ENCODE data around the gene SSX1. TPM values are rescaled to one million over a fixed set of nuclear protein-coding genes. Genes with fewer than 3 reads are reported as not detected.
"Not testable (repeated sequence)": the region's sequence is repeated elsewhere in the genome, so short reads cannot be mapped to it uniquely, and the experiment has no call there.

Gene SSX1, protein sequence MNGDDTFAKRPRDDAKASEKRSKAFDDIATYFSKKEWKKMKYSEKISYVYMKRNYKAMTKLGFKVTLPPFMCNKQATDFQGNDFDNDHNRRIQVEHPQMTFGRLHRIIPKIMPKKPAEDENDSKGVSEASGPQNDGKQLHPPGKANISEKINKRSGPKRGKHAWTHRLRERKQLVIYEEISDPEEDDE
- total RNA-seq, result not detected

DNA sequence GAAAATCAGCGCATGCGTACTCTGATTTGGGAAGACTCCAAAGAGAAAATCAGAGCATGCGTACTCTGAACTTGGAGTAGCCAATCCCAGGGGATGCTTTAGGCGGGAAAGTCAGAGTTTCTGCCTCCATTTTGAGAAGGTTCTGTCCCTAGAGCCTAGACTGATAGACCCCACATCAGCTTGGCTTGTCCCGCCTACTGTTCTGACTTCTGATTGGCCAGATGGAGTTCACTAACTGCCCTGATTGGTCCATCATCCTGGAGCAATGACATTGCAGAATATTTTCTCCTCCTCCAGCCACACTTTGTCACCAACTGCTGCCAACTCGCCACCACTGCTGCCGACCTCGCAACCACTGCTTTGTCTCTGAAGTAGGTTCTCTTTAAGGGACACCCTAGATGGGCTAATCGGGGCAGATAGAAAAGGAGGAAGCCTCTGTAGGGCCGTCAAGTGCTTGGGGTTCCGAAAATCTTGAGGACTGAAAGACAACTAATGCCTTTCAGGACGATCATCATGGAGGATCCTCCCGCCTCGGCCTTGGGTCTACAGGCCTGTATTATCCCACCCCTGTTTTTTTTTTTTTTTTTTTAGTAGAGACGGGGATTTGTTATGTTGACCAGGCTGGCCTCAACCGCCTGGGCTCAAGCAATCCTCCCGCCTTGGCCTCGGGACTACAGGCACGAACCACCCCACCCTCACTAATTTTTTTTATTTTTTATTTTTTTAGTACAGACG is at the start of gene SSX1:
SSX1 (plus strand) TSS at position 331 of the 735 bp plus-strand sequence. CDS start 1,850 bp downstream, outside the sequence.
- POLR2A ChIA-PET; ATAC-seq (ENCODE audit: low read depth); H3K4me1 Mint-ChIP-seq; H3K27me3 Mint-ChIP-seq; H3K36me3 Mint-ChIP-seq; H3K27ac Mint-ChIP-seq; H3K4me3 Mint-ChIP-seq; H3K9me3 Mint-ChIP-seq; DNase-seq: not testable (repeated sequence)

DNA sequence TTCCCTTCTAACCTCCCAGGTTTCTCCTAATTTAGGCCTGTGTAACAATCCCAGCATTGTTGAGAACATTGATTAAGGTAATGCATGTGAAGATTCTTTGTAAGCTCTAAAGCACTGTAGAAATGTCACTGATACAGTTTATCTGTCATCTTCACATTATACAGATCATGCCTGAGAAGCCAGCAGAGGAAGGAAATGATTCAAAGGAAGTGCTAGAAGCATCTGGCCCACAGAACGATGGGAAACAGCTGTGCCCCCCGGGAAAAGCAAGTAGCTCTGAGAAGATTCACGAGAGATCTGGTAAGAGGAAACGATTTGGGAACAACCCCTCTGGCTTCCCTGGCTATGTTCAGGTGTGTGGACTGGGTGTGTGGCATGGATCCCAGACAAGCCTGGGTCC is 40.9 kb upstream of the SSX1 start:
- H3K4me1 Mint-ChIP-seq; ATAC-seq (ENCODE audit: low read depth); H3K27me3 Mint-ChIP-seq; H3K27ac Mint-ChIP-seq; H3K4me3 Mint-ChIP-seq; DNase-seq; H3K9me3 Mint-ChIP-seq; POLR2A ChIA-PET; H3K36me3 Mint-ChIP-seq: not testable (repeated sequence)

DNA sequence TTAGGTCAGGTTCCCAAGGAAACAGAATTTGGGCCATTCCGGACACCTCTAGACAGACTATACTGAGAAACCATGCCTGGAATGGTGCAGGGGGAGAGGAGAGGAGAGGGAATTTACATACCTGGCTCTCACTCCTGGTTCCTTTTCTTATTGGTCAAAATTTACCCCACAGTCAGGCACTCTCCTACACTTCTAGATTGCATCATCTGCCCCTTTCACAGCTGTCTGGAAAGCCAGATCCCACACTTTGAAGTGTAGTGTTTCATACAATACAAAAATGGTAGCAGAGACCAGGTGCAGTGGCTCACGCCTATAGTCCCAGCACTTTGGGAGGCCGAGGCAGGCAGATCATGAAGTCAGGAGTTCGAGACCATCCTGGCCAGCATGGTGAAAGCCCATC is 31.0 kb upstream of the SSX1 start:
- H3K4me1 Mint-ChIP-seq; POLR2A ChIA-PET; H3K4me3 Mint-ChIP-seq; H3K36me3 Mint-ChIP-seq; ATAC-seq (ENCODE audit: low read depth); H3K27me3 Mint-ChIP-seq; H3K27ac Mint-ChIP-seq; H3K9me3 Mint-ChIP-seq; DNase-seq: not testable (repeated sequence)

DNA sequence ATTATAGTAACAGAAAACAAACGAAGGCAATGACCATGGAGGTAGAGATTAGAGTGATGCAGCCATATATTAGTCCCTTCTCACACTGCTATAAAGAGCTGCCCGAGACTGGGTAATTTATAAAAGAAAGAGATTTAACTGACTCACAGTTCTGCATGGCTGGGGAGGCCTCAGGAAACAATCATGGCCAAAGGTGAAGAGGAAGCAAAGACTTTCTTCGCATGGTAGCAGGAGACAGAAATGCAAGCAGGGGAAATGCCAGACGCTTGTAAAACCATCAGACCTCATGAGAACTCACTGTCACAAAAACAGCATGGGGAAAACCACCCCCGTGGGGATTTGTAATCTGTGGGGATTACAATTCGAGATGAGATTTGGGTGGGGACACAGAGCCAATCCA is 2.2 kb upstream of the SSX1 start:
- not testable (repeated sequence) for ATAC-seq (ENCODE audit: low read depth)

DNA sequence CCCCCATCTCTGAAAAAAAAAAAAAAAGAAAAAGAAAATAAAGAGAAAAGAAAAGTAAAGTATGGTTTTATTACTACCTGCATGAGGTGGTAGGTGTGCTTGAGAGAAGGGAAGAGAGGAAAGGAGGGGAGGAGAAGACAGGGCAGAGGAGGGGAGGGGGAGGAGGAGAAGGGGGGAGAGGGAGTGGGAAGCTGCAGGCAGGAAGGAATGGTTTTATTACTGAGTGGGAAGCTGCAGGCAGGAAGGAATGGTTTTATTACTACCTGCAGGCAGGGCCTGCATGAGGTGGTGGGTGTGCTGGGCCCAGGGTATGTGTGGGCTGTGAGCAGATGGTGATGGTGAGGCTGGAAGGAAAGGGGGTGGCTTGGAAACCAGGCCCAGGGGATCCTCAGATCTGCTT is 19.2 kb downstream of the SSX1 start:
- ATAC-seq (ENCODE audit: low read depth); H3K4me3 Mint-ChIP-seq; H3K27ac Mint-ChIP-seq; POLR2A ChIA-PET; H3K27me3 Mint-ChIP-seq; DNase-seq; H3K4me1 Mint-ChIP-seq; H3K9me3 Mint-ChIP-seq; H3K36me3 Mint-ChIP-seq: not testable (repeated sequence)

More for the DNA sequence above, 2.2 kb upstream of the SSX1 start:
- H3K9me3 Mint-ChIP-seq, H3K27ac Mint-ChIP-seq, POLR2A ChIA-PET, H3K27me3 Mint-ChIP-seq, H3K36me3 Mint-ChIP-seq, DNase-seq, H3K4me3 Mint-ChIP-seq, H3K4me1 Mint-ChIP-seq: not testable (repeated sequence)

DNA sequence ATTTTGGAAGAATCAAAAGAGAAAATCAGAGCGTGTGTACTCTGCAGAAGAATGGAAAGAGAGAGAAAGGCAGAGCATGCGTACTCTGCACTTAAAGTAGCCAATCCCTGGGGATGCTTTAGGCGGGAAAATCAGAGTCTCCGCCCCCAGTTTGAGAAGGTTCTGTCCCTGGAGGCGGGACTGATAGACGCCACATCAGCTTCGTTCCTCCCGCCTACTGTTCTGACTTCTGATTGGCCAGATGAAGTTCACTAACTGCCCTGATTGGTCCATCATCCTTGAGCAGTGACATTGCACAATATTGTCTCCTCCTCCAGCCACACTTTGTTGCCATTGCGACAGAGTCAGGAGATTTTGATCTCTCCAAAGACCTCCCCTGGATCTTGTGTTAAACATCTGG is 23.8 kb downstream of the SSX1 start:
- Mint-ChIP-seq H3K27me3 (no peaks in the 10 kb centered on the region), H3K4me1 (no peaks in the 10 kb centered on the region), H3K36me3 (no peaks in the 10 kb centered on the region), H3K4me3 (no peak overlapping the region), H3K9me3 (no peaks in the 10 kb centered on the region), H3K27ac (no peak overlapping the region)
- ATAC-seq (ENCODE audit: low read depth) (no peak), DNase-seq (no peak)
- POLR2A ChIA-PET, result no interaction called here

DNA sequence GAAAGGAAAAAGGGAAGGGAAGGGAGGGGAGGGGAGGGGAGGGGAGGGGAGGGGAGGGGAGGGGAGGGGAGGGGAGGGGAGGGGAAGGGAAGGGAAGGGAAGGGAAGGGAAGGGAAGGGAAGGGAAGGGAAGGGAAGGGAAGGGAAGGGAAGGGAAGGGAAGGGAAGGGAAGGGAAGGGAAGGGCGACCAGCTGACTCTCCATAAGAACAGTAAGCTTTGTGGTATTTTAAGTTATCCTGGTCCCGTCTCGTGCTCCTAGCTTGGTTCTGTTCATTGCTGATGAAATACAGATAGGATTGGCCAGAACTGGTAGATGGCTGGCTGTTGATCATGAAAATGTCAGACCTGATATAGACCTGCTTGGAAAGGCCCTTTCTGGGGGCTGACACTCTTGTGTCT is 25.5 kb downstream of the SSX1 start:
- H3K27me3 Mint-ChIP-seq; DNase-seq; ATAC-seq (ENCODE audit: low read depth); POLR2A ChIA-PET; H3K4me3 Mint-ChIP-seq; H3K9me3 Mint-ChIP-seq; H3K36me3 Mint-ChIP-seq; H3K4me1 Mint-ChIP-seq; H3K27ac Mint-ChIP-seq: not testable (repeated sequence)

DNA sequence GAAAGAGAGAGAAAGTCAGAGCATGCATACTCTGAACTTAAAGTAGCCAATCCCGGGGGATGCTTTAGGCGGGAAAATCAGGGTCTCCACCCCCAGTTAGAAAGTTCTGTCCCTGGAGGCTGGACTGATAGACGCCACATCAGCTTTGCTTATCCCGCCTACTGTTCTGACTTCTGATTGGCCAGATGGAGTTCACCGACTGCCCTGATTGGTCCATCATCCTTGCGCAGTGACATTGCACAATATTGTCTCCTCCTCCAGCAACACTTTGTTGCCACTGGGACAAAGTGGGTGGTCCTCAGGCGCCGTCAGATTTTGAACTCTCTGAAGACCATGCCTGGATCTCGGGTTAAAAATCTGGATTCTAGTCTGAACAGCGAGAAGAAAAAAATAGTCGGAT is 51.0 kb downstream of the SSX1 start:
- POLR2A ChIA-PET, result no interaction called here
- no peak overlapping the region for H3K4me3 Mint-ChIP-seq

DNA sequence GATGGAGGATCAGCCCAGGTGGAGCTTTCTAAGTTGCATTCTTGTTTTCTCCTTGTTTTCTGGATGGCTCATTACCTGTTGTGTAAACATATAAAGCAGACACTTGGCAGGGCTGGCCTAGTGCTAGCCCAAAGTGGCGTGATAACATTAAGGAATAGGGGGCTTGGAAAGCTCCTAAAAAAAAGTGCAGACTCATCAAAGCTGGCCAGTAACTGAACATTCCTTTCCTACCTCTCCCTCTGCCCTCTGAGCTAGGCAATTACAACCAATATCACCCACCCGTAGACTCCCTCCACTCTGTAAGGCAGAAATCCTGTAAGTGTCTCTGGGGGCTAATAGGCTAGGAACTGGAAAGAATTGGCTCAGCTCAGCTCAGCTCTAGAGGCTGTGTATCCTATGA is 58.8 kb downstream of the SSX1 start:
- POLR2A ChIA-PET, H3K9me3 Mint-ChIP-seq, H3K27me3 Mint-ChIP-seq: not testable (repeated sequence)

More for the DNA sequence above, 51.0 kb downstream of the SSX1 start:
- H3K4me1 Mint-ChIP-seq, result no peaks in the 10 kb centered on the region
- DNase-seq, result no peak
- no peaks in the 10 kb centered on the region for H3K9me3 Mint-ChIP-seq
- no peak for ATAC-seq (ENCODE audit: low read depth)
- H3K27me3 Mint-ChIP-seq, result peaks cover 4% of the 10 kb centered on the region
- no peak overlapping the region for H3K27ac Mint-ChIP-seq
- no peaks in the 10 kb centered on the region for H3K36me3 Mint-ChIP-seq

More for the DNA sequence above, 58.8 kb downstream of the SSX1 start:
- not testable (repeated sequence) for ATAC-seq (ENCODE audit: low read depth); H3K36me3 Mint-ChIP-seq; H3K4me1 Mint-ChIP-seq; DNase-seq; H3K4me3 Mint-ChIP-seq; H3K27ac Mint-ChIP-seq

Other genes with a start within 250 kb of the SSX1 start
- not detected for gene SPACA5, start 248.4 kb upstream of the SSX1 start, total RNA-seq
- 1 to 10 TPM; 3.7 to 3.8 TPM for gene ZNF630, start 183.8 kb upstream of the SSX1 start, total RNA-seq
- gene SPACA5B, start 124.8 kb upstream of the SSX1 start, total RNA-seq, result not detected
- not detected for gene SSX5, start 58.6 kb upstream of the SSX1 start, total RNA-seq
- gene SSX3, start 101.3 kb downstream of the SSX1 start, total RNA-seq, result not detected
- not detected for gene SSX4, start 128.1 kb downstream of the SSX1 start, total RNA-seq
- gene SSX4B, start 156.6 kb downstream of the SSX1 start, total RNA-seq, result not detected
- gene SLC38A5, start 214.9 kb downstream of the SSX1 start, total RNA-seq, result 10 to 100 TPM; 58.8 to 62.6 TPM
- gene FTSJ1, start 220.8 kb downstream of the SSX1 start, total RNA-seq, result 10 to 100 TPM; 56.2 to 59.2 TPM